WERI-Rb-1 (cell line): ENCODE results near the gene ANOS1.
"Not testable (repeated sequence)": the region's sequence is repeated elsewhere in the genome, so short reads cannot be mapped to it uniquely, and the experiment has no call there.

Experiments
- DNase-seq: peaks from one replicate; pipeline ENCODE4 v3.0.0-alpha.2; 2020
- H3K27ac ChIP-seq: fragments of 250-450 bp; sonication (Bioruptor Pico); 2 replicates; pipeline ENCODE4 v1.5.1; 2020; ENCODE audit warnings: mild to moderate bottlenecking, moderate library complexity
- H3K27me3 ChIP-seq: fragments of 250-450 bp; sonication (Bioruptor Pico); 2 replicates; pipeline ENCODE4 v1.5.1; 2021; ENCODE audit warnings: mild to moderate bottlenecking, low read depth, moderate library complexity; ENCODE audit not compliant: insufficient read depth, severe bottlenecking
- H3K36me3 ChIP-seq: fragments of 250-450 bp; sonication (Bioruptor Pico); 2 replicates; pipeline ENCODE4 v1.5.1; 2020; ENCODE audit warnings: mild to moderate bottlenecking, moderate library complexity
- H3K4me3 ChIP-seq: 2 replicates; pipeline ENCODE4 v1.5.1; 2011; ENCODE audit warnings: low read depth, mild to moderate bottlenecking, control low read depth, low read length
- H3K9me3 ChIP-seq: fragments of 250-450 bp; sonication (Bioruptor Pico); 2 replicates; pipeline ENCODE4 v1.5.1; 2021; ENCODE audit warnings: mild to moderate bottlenecking, moderate library complexity; ENCODE audit not compliant: severe bottlenecking
- TF ChIP-seq, protein P1 (sequence below): IDR thresholded peaks from 2 replicates; pipeline ENCODE4 v1.5.1; 2011; ENCODE audit warnings: low read depth, mild to moderate bottlenecking, control low read depth, inconsistent platforms, low read length

ANOS1 gene, protein sequence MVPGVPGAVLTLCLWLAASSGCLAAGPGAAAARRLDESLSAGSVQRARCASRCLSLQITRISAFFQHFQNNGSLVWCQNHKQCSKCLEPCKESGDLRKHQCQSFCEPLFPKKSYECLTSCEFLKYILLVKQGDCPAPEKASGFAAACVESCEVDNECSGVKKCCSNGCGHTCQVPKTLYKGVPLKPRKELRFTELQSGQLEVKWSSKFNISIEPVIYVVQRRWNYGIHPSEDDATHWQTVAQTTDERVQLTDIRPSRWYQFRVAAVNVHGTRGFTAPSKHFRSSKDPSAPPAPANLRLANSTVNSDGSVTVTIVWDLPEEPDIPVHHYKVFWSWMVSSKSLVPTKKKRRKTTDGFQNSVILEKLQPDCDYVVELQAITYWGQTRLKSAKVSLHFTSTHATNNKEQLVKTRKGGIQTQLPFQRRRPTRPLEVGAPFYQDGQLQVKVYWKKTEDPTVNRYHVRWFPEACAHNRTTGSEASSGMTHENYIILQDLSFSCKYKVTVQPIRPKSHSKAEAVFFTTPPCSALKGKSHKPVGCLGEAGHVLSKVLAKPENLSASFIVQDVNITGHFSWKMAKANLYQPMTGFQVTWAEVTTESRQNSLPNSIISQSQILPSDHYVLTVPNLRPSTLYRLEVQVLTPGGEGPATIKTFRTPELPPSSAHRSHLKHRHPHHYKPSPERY

DNA sequence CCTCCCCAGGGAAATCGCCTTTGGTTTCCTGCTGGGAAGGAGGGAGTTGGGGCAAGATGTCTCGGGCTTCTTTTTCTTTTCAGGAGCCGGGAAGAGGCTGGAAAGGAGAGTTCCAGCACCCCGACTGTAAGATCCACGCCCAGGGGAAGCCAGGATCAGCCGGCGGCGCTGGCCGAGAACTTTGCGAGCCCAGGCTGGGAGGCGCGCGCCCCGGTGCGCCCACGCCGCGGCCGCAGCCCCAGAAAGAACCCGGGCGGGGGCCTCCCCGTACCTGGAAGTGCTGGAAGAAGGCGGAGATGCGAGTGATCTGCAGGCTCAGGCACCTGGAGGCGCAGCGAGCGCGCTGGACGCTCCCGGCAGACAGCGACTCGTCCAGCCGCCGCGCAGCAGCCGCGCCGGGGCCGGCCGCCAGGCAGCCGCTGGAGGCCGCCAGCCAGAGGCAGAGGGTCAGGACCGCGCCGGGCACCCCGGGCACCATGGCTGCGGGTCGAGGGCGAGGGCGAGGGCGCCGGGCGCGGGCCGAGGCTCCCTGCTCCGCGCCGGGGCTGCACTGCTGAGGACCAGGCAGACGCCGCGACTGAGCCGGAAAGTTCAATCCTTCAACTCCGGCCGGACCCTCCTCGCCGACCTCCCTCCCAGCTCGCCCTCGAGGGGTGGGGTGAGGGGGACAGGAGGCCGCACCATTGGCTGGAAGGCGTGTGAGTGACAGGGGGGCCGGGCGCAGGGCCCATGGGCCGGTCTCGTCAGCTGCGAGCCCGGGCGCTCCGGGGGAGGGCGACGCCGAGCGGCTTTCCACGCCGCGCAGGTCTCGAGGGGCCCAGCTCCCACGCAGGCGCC lies at the start of gene ANOS1:
TSS of gene ANOS1 (minus strand) at position 579 of the 837 bp plus-strand sequence. CDS start at position 478, 101 bp downstream.
- Histone ChIP-seq H3K27ac (no peak within 1 kb of the TSS), H3K9me3 (no peaks in the 10 kb centered on the region), H3K36me3 (no peaks in the 10 kb centered on the region), H3K27me3 (peaks cover 29% of the 10 kb centered on the region), H3K4me3 (peak within 1 kb of the TSS; percentile 41)
- TF ChIP-seq, protein P1, sequence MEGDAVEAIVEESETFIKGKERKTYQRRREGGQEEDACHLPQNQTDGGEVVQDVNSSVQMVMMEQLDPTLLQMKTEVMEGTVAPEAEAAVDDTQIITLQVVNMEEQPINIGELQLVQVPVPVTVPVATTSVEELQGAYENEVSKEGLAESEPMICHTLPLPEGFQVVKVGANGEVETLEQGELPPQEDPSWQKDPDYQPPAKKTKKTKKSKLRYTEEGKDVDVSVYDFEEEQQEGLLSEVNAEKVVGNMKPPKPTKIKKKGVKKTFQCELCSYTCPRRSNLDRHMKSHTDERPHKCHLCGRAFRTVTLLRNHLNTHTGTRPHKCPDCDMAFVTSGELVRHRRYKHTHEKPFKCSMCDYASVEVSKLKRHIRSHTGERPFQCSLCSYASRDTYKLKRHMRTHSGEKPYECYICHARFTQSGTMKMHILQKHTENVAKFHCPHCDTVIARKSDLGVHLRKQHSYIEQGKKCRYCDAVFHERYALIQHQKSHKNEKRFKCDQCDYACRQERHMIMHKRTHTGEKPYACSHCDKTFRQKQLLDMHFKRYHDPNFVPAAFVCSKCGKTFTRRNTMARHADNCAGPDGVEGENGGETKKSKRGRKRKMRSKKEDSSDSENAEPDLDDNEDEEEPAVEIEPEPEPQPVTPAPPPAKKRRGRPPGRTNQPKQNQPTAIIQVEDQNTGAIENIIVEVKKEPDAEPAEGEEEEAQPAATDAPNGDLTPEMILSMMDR = 0 out of 2 replicates have a peak, but pooled peaks have one; percentile 5
- peak; percentile 81 for DNase-seq

DNA sequence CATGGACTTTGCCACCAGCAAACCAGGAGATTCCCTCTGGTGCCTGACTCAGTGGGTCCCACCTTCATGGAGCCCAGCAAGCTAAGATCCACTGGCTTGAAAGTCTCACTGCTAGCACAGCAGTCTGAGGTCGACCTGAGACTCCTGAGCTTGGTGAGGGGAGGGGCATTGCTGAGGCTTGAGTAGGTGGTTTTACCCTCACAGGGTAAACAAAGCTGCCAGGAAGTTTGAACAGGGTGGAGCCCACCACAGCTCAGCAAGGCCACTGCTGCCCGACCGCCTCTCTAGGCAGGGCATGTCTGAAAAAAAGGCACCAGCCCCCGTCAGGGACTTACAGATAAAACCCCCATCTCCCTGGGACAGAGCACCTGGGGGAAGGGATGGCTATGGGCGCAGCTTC lies 41.2 kb upstream of the ANOS1 start:
- H3K27ac ChIP-seq = no peak overlapping the region
- H3K27me3 ChIP-seq = peaks cover 14% of the 10 kb centered on the region
- H3K36me3 ChIP-seq = no peaks in the 10 kb centered on the region
- TF ChIP-seq, protein P1 = no peak
- no peak for DNase-seq
- no peaks in the 10 kb centered on the region for H3K9me3 ChIP-seq
- no peak overlapping the region for H3K4me3 ChIP-seq

DNA sequence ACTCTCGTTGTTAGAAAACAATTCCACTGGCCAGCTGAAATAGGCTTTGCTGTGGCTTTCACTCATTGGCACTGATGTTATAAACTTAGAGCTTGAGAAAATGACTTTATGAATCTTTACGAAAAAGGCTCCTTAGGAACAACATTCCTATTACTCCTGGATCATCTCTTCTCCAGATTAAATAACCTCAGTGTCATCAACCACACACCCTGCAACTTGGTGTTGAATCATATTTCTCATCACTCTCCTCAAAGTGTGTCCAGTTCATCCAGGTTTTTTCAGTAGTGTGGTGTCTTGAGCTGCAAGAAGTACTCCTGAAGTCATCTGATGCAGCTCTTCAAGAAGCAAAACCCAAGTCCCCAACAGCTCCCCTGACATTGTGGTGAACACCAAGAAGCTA lies 28.1 kb upstream of the ANOS1 start:
- Histone ChIP-seq H3K27me3 (peaks cover 6% of the 10 kb centered on the region), H3K9me3 (no peaks in the 10 kb centered on the region), H3K36me3 (no peaks in the 10 kb centered on the region), H3K27ac (no peak overlapping the region), H3K4me3 (no peak overlapping the region)
- TF ChIP-seq, protein P1 = no peak
- DNase-seq = no peak

DNA sequence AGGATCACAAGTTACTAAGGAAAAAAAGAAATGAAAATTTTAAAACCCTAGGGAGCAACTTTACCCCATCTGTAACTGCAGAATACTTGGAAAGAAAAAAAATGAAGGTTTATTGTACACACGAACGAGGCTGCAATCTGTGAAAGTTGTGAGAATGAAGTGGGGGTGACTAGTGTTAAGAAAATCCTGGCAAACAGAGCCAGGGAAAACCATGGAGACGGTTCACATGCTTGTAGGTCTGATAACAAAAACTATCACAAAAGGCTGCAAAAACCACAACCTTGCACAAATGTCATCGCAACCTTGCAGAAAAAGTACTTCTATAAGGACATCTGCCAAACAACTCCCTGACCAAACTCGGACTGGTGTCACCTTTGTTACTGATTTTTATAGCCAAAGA lies 26.8 kb upstream of the ANOS1 start:
- DNase-seq, H3K27ac ChIP-seq, H3K27me3 ChIP-seq, H3K9me3 ChIP-seq, H3K4me3 ChIP-seq, H3K36me3 ChIP-seq: not testable (repeated sequence)

DNA sequence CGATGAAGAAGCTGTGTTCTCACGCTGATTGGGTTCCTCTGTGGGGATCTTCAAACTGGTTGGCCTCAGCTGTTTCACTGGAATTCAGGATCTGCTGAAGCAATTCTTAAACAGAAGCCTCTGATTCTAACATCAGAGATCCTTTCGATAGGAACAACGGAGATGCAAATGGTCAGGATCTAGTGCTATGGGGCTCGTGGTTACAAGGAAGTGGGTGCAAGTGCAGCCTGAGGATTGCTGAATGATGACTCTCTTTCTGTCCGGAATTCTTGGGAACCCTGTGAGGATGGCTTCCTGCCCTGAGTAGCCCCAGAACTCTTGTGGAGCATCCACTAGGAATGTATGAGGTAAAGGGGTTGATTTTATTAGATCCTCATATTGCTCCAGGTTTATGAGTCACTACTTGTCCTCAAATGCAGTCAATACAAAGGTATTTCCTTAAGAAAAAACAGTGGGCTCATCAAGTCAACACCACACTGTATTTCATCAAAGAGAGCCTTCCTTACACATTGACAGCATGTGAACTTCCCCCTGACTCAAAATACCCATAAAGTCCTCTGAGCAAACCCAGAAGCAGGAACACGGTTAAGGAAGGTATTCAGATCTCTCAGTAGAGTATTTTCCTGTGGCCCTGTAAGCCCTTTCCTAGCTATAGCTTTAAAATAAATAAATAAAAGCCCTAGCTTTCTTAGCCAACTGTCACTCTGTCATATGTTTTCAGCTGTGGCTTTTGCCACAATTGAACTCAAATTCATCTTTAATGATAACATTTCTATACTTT lies 25.9 kb upstream of the ANOS1 start:
- H3K4me3 ChIP-seq, H3K36me3 ChIP-seq, H3K9me3 ChIP-seq, H3K27ac ChIP-seq, H3K27me3 ChIP-seq, DNase-seq: not testable (repeated sequence)

DNA sequence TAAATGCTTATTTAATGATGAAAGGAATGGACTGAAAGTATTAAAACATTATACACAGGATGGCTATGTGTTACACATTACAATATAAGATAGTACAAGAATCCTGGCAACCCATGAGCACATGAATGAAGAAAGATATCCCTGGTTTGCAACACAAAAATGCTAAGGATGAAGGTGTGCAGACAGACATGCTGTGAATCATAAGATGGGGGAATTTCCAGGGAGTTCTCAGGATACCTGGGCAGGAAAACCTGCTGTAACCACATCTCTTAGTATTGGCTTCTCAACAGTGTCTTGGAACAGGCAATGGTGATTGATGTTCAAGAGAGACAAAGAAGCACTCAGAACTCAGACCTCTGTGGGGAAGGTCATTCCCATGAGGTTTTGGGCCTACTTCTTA lies 23.9 kb upstream of the ANOS1 start:
- TF ChIP-seq, protein P1 = no peak
- peaks cover 12% of the 10 kb centered on the region for H3K27me3 ChIP-seq
- no peak for DNase-seq

More for the DNA sequence above, 23.9 kb upstream of the ANOS1 start:
- Histone ChIP-seq H3K27ac (no peak overlapping the region), H3K36me3 (no peaks in the 10 kb centered on the region), H3K9me3 (no peaks in the 10 kb centered on the region), H3K4me3 (no peak overlapping the region)
